Neural cell (in vitro differentiated cells): ENCODE measurements around the gene GALNT5. TPM values are rescaled to one million over a fixed set of nuclear protein-coding genes. Genes with fewer than 3 reads are reported as not detected.

Experiments
- H2AFZ ChIP-seq: fragments of 200-600, 300-800 bp; sonication (generic), shearing (Covaris generic); 2 replicates; pipeline ENCODE4 v1.6.0; 2014; ENCODE audit warnings: low read depth, mild to moderate bottlenecking, antibody characterized with exemption, low read length, moderate library complexity
- H3F3A ChIP-seq: fragments of 200-600 bp; shearing (Covaris generic); 2 replicates; pipeline ENCODE4 v1.6.1; 2016; ENCODE audit warnings: mild to moderate bottlenecking, moderate library complexity, mixed read lengths, antibody characterized with exemption, low read length; ENCODE audit not compliant: insufficient read depth, poor library complexity, severe bottlenecking
- H3K27ac ChIP-seq: fragments of 200-600, 300-800 bp; sonication (generic), shearing (Covaris generic); 2 replicates; pipeline ENCODE4 v1.5.1; 2014; ENCODE audit warnings: mild to moderate bottlenecking, low read length, moderate library complexity
- H3K27me3 ChIP-seq: fragments of 300-800, 200-600 bp; sonication (generic), shearing (Covaris generic); 2 replicates; pipeline ENCODE4 v1.6.0; 2014; ENCODE audit warnings: mild to moderate bottlenecking, low read depth, low read length, moderate library complexity; ENCODE audit not compliant: insufficient read depth
- H3K36me3 ChIP-seq: fragments of 300-800, 200-600 bp; sonication (generic), shearing (Covaris generic); 2 replicates; pipeline ENCODE4 v1.5.1; 2014; ENCODE audit warnings: mild to moderate bottlenecking, antibody characterized with exemption, low read length, moderate library complexity; ENCODE audit not compliant: insufficient read depth
- H3K4me2 ChIP-seq: fragments of 300-800, 200-600 bp; sonication (generic), shearing (Covaris generic); 2 replicates; pipeline ENCODE4 v1.6.0; 2014; ENCODE audit warnings: mild to moderate bottlenecking, low read length
- H3K4me3 ChIP-seq: fragments of 300-800, 200-600 bp; sonication (generic), shearing (Covaris generic); 2 replicates; pipeline ENCODE4 v1.5.1; 2014; ENCODE audit warnings: mild to moderate bottlenecking, low read length, moderate library complexity
- H3K79me2 ChIP-seq: fragments of 200-600 bp; shearing (Covaris generic); replicated peaks from 2 replicates; pipeline ENCODE4 v1.6.0; 2014; ENCODE audit warnings: mild to moderate bottlenecking, low read length, moderate library complexity; ENCODE audit not compliant: insufficient read depth
- H3K9ac ChIP-seq: fragments of 300-800, 200-600 bp; sonication (generic), shearing (Covaris generic); 2 replicates; pipeline ENCODE4 v1.6.1; 2016; ENCODE audit warnings: mild to moderate bottlenecking, low read length, mixed read lengths
- H3K9me2 ChIP-seq: fragments of 200-600 bp; shearing (Covaris generic); 2 replicates; pipeline ENCODE4 v1.6.1; 2016; ENCODE audit warnings: mild to moderate bottlenecking, low read length, mixed read lengths; ENCODE audit not compliant: insufficient read depth
- H3K9me3 ChIP-seq: fragments of 200-600, 300-800 bp; sonication (generic), shearing (Covaris generic); 2 replicates; pipeline ENCODE4 v1.6.1; 2016; ENCODE audit warnings: mild to moderate bottlenecking, mixed run types, low read length, moderate library complexity, mixed read lengths
- H4K20me1 ChIP-seq: fragments of 200-600 bp; shearing (Covaris generic); 2 replicates; pipeline ENCODE4 v1.6.1; 2016; ENCODE audit warnings: mild to moderate bottlenecking, mixed run types; ENCODE audit not compliant: insufficient read depth
- EP300 ChIP-seq: fragments of 450-650 bp; conservative IDR thresholded peaks from 2 replicates; pipeline ENCODE4 v1.6.1; 2014; ENCODE audit warnings: antibody characterized with exemption, mild to moderate bottlenecking, moderate library complexity; ENCODE audit not compliant: poor library complexity, severe bottlenecking
- EZH2 ChIP-seq: fragments of 200-600, 300-800 bp; shearing (Covaris generic), sonication (generic); IDR thresholded peaks from 2 replicates; pipeline ENCODE4 v1.6.1; 2014; ENCODE audit warnings: antibody characterized with exemption, low read length, borderline replicate concordance, mild to moderate bottlenecking; ENCODE audit not compliant: insufficient read depth, poor library complexity, severe bottlenecking
- MXI1 ChIP-seq: fragments of 450-650 bp; conservative IDR thresholded peaks from 2 replicates; pipeline ENCODE4 v1.6.1; 2014; ENCODE audit warnings: antibody characterized with exemption, mild to moderate bottlenecking; ENCODE audit not compliant: poor library complexity, severe bottlenecking
- POLR2AphosphoS5 ChIP-seq: IDR thresholded peaks from 2 replicates; pipeline ENCODE4 v1.6.1; 2012
- RAD21 ChIP-seq: fragments of 450-650 bp; conservative IDR thresholded peaks from 2 replicates; pipeline ENCODE4 v1.6.1; 2014; ENCODE audit warnings: antibody characterized with exemption, mild to moderate bottlenecking, moderate library complexity
- SMC3 ChIP-seq: fragments of 450-650 bp; conservative IDR thresholded peaks from 2 replicates; pipeline ENCODE4 v1.6.1; 2014; ENCODE audit warnings: antibody characterized with exemption, mild to moderate bottlenecking, moderate library complexity; ENCODE audit not compliant: poor library complexity
- TAF1 ChIP-seq: IDR thresholded peaks from 2 replicates; pipeline ENCODE4 v1.6.1; 2012; ENCODE audit warnings: low read depth
- polyA plus RNA-seq: library from polyadenylated mRNA; depleted of rRNA; stranded (reverse); fragments of >200 nt; gene quantifications from 2 replicates; pipeline ENCODE4 v1.2.3, GENCODE V29; 2014
- TF ChIP-seq, protein P1 (sequence below): fragments of 450-650 bp; IDR thresholded peaks from 2 replicates; pipeline ENCODE4 v1.5.1; 2014; ENCODE audit warnings: antibody characterized with exemption, mild to moderate bottlenecking, moderate library complexity; ENCODE audit not compliant: poor library complexity, severe bottlenecking
- TF ChIP-seq, protein P2 (sequence below): IDR thresholded peaks from 2 replicates; pipeline ENCODE4 v1.6.1; 2012; ENCODE audit warnings: borderline replicate concordance

GALNT5 gene
- polyA plus RNA-seq, 1 donor from 2014 or later = not detected

DNA sequence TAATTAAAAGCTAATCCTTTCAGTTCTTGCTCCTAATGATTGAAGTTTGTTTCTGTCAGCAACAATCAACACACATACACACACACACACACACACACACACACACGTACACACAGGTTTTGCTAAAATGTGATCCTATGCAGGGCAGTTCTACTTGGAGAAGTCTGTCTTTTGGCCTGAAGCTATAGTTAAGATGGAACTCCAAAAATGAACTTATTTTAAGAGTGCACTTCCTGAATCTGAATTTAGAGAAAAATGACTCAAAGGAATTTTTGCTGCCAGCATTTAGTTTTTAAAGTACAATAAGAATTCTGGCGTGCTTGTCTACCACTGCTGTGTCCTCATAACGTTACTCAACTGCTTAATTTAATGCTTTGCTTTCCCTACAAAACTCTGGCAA is 6.6 kb downstream of the GALNT5 start:
- Histone ChIP-seq H4K20me1 (no peaks in the 10 kb centered on the region), H3K9ac (no peak overlapping the region), H3K9me2 (no peaks in the 10 kb centered on the region), H3F3A (no peaks in the 10 kb centered on the region), H3K4me2 (no peak overlapping the region), H3K27ac (no peak overlapping the region), H3K79me2 (no peaks in the 10 kb centered on the region), H3K27me3 (no peaks in the 10 kb centered on the region), H3K4me3 (no peak overlapping the region), H3K9me3 (no peaks in the 10 kb centered on the region), H2AFZ (no peak overlapping the region), H3K36me3 (no peaks in the 10 kb centered on the region)
- TF ChIP-seq, protein P1, sequence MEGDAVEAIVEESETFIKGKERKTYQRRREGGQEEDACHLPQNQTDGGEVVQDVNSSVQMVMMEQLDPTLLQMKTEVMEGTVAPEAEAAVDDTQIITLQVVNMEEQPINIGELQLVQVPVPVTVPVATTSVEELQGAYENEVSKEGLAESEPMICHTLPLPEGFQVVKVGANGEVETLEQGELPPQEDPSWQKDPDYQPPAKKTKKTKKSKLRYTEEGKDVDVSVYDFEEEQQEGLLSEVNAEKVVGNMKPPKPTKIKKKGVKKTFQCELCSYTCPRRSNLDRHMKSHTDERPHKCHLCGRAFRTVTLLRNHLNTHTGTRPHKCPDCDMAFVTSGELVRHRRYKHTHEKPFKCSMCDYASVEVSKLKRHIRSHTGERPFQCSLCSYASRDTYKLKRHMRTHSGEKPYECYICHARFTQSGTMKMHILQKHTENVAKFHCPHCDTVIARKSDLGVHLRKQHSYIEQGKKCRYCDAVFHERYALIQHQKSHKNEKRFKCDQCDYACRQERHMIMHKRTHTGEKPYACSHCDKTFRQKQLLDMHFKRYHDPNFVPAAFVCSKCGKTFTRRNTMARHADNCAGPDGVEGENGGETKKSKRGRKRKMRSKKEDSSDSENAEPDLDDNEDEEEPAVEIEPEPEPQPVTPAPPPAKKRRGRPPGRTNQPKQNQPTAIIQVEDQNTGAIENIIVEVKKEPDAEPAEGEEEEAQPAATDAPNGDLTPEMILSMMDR = no peak

DNA sequence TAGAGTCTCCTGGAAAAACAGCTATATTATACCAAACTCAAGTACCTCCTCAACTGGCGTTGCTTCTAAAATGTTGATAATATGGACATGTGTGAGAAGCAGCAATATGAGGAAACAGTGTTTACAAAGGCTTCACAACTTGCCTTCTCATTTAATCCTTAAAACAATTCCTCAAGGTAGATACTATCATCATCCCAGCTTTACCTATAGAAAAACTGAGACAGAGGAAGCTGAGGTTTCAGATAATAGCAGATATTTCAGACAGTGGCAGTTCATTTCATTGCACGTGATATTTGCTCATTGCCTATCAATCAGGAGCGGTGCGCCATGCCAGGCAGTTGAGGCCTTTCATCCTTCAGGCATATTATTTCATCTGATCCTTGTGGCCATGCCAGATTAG is 8.3 kb downstream of the GALNT5 start:
- Histone ChIP-seq H3K27me3 (no peaks in the 10 kb centered on the region), H3K27ac (no peak overlapping the region), H3K9me2 (no peaks in the 10 kb centered on the region), H3K4me3 (no peak overlapping the region), H4K20me1 (no peaks in the 10 kb centered on the region), H3K4me2 (no peak overlapping the region), H3F3A (no peaks in the 10 kb centered on the region), H3K36me3 (no peaks in the 10 kb centered on the region), H3K9me3 (no peaks in the 10 kb centered on the region), H3K9ac (no peak overlapping the region), H3K79me2 (no peaks in the 10 kb centered on the region), H2AFZ (no peak overlapping the region)
- TF ChIP-seq MXI1 (no peak), RAD21 (no peak), EZH2 (no peak), SMC3 (no peak), TAF1 (no peak), EP300 (no peak), POLR2AphosphoS5 (no peak)
- TF ChIP-seq, protein P2, sequence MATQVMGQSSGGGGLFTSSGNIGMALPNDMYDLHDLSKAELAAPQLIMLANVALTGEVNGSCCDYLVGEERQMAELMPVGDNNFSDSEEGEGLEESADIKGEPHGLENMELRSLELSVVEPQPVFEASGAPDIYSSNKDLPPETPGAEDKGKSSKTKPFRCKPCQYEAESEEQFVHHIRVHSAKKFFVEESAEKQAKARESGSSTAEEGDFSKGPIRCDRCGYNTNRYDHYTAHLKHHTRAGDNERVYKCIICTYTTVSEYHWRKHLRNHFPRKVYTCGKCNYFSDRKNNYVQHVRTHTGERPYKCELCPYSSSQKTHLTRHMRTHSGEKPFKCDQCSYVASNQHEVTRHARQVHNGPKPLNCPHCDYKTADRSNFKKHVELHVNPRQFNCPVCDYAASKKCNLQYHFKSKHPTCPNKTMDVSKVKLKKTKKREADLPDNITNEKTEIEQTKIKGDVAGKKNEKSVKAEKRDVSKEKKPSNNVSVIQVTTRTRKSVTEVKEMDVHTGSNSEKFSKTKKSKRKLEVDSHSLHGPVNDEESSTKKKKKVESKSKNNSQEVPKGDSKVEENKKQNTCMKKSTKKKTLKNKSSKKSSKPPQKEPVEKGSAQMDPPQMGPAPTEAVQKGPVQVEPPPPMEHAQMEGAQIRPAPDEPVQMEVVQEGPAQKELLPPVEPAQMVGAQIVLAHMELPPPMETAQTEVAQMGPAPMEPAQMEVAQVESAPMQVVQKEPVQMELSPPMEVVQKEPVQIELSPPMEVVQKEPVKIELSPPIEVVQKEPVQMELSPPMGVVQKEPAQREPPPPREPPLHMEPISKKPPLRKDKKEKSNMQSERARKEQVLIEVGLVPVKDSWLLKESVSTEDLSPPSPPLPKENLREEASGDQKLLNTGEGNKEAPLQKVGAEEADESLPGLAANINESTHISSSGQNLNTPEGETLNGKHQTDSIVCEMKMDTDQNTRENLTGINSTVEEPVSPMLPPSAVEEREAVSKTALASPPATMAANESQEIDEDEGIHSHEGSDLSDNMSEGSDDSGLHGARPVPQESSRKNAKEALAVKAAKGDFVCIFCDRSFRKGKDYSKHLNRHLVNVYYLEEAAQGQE = no peak
- TF ChIP-seq, protein P1 = no peak
